AG20443 (cell line): ENCODE results near the gene GALNT2.

ENCODE experiments used
- DNase-seq: peaks from one replicate; pipeline ENCODE4 v3.0.0; 2012; ENCODE audit warnings: low spot score, mixed read lengths

Gene GALNT2

GRCh38 chr1:230146709-230147108 is 79.7 kb downstream of the GALNT2 start:
- DNase-seq: no peak

DNA sequence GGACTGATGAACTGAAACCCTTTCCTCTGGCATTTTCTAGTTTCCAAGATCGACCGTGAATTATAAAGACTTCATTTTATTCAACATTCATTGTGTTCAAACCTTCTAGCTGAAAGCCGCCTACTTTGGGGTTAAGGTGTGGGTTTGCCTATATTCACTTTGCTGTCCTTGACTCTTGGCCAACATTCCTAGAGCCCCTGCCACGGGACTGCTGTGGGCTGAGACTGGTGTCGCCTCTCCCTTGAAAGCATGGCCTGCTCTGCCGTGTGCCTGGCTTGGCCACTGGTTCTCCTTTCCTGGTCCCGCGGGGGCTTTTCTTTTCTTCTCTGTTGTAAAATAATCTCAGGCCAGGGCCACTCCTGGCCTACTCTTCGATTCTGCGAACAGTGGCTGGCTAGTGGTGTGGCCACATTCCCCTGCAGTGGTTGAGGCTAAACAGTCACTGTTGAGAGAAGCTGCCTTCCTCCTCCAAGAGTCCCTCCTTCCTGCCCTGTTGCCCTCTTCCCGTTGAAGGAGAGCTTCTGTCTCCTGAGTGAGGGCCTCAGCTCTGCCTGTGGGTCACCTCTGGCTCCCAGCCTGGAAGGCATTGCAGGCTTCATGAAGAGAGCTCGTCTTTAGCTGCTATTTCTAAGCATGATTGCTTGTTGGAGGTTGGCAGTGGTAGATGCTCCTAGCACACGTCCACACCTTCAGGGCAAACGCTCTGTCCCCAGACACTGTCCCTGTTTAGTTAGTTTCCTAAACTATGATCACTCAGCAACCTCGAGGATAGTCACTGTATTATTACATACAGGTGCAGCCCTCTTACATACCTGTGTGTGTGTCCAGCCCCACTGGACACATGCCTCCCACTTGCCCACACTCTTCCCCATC is 80.5 kb downstream of the GALNT2 start:
- DNase-seq: no peak

- no peak for DNase-seq
These were observed 81.2 kb downstream of the GALNT2 start for GRCh38 chr1:230148126-230148652.

DNA sequence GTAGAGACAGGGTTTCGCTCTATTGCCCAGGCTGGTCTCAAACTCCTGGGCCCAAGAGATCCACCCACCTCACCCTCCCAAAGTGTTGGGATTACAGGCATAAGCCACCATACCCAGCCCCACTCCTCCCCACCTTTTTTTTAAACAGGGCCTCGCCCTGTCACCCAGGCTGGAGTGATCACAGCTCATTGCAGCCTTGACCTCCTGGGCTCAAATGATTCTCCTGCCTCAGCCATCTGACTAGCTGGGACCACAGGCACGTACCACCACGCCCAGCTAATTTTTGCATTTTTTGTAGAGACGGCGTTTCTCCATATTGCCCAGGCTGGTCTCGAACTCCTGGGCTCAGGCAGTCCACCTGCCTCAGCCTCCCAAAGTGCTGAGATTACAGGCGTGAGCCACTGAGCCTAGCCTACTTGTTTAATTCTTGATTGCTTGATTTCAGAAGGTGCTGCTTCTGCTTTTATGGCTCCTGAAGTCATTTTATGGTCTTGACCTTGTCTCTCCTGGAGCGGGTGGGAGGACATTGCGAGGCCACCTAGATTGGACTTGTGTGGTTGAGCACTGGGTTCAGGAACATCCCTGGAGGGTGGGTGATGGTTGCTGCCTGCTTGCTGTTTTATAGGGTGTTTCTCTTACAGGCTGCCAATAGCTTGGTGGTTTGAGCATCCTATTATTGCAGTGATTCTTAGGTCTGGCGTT is 81.9 kb downstream of the GALNT2 start:
- DNase-seq: no peak

GRCh38 chr1:230149751-230150584 is 82.9 kb downstream of the GALNT2 start:
- DNase-seq: no peak

- DNase-seq: no peak
These were observed 83.6 kb downstream of the GALNT2 start for GRCh38 chr1:230150615-230151014.

DNA sequence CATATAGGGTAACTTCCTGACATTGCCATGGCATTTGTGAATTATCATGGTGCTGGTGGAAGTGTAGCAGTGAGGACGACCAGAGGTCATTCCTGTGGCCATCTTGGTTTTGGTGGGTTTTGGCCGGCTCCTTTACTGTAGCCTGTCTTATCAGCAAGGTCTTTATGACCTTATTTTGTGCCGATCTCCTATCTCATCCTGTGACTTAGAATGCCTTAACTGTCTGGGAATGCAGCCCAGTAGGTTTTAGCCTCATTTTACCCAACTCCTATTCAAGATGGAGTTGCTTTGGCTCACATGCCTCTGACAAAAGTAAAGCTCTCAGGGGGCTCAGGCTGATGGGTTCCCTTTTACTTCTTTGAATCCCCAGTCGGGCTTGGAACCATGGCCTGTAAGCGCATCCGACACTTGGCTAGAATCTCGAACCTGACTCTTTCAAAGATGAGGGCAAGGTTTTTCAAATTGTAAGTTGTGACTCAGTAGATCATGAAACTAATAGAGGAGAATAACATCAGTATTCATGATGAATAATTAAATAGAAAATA is 85.0 kb downstream of the GALNT2 start:
- no peak for DNase-seq

- DNase-seq: no peak
These were observed 86.0 kb downstream of the GALNT2 start for GRCh38 chr1:230152999-230153398.

DNA sequence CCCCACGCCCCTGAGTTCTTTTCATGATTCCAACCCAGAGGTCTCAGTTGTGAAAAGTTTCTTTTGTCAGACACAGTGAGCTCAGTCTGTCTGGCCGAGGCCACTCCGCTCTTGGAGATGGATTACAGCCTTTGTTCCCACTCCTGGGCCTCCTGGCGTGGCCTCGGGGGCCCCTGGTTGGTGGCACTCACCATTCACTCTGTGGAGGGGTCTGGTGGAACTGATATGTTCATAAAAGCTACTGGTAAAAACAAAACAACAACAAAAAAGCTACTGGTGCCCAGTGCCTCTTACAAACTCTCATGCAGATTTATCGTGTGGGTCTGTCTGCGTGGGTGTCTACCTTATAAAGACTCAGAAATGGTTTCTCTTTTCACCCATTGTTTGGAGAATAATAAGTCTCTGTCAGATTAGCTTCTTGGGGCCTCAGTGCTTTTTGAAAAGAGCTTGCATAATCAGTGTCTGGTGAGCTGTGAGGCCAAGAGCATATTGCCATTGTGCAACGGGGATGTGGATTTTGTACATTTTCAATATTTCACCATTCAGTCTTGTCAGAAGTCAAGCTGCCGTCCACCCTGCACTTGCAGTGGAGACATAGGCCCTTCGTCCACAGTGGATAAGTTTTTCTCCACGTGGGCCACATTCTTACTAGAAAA is 86.7 kb downstream of the GALNT2 start:
- peak; percentile 31 for DNase-seq

DNA sequence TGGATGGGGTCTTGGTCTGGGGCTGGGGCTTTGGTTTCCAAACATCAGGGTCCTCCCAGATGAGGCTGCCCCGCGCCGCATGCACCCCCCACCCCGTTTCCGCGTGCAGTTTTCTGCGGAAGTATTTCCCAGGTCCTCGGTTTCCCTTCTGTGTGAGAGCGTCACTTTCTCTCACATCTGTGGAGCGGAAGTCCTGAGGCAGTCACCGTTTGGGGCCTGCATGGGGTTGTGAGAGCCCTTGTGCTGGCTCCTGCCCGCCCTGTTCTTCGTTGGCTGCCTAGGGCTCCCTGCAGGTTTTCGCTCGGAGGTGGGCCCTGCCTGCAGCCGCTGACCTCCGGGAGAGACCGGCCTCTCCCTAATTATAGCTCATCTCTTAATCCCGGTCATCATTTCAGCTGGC is 88.0 kb downstream of the GALNT2 start:
- no peak for DNase-seq

DNA sequence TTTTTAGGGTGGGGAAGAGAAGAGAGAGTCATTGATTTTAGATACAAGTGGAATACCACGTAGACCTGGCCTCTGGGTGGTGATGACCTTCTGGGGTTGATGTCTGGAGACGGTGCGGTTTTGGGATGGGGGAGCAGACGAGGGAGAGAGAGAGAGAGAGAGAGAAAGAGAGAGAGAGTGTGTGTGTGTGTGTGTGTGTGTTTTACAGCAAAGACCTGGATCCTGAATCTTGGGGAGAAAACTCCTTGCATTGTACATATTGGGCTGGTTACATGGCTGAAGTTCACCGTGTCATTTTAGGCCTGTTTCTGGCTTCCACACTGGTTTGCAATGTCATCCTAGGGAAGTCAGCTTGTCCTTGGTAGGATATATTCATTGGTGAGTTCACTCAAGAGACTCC is 89.0 kb downstream of the GALNT2 start:
- no peak for DNase-seq

DNA sequence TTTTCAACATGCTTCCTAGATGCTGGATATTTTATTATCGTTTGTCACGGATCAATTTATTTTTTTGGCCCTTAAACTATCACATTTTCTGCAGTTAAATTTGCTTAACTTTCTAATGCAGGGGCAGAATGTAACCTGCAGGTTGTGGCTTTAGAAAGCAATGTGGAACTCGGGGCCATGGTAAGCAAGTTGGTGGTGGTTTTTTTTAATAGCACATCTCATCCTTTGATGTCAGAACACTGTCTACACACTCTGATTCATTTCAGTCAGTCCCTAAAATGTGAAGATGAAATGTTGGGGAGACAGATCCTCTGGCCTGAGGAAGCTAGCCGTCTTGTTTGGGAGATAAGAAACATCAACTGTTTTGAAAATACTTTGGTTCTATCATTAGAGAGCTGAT is 89.5 kb downstream of the GALNT2 start:
- DNase-seq: no peak

DNA sequence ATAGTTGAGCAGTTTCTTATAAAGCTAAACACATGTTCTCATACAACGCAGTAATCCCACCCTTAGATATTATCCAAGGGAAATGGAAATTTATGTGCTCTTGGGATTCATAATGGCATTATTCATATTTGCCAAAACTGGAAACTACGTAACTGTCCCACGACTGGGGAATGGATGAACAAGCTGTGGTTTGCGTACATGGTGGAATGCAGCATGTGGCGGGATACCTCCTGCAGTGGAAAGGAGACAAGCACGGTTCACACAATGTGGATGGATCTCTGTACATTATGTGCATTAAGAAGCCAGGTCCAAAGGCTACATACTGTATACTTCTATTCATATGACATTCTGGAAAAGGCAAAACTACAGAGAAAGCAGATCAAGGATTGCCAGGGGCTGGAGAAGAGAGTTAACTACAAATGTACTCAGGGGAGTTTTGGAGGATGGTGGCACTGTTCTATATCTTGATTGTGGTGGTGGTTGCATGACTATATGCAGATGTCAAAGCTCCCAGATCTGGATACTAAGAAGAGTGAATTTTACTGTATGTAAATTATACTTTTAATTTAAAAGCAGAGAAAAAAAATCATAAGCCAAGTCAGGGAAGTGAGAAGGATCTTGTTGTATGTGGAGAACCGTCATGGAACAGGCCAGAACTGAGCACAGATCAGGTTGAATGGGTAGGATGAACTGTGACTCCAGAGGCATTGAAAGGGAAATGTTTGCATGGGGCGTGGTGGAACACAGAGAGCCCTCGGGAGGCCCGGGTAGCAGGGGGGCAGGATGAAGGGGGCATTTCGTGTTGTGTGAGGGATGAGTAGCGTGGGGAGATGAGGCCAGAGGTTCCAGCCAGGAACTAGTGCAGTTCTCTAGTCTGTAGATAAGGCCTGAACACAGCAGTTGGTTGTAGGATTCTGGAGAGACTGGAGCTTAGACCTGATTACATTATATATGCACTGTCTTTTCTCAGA is 90.7 kb downstream of the GALNT2 start:
- no peak for DNase-seq

GRCh38 chr1:230158415-230159291 is 91.6 kb downstream of the GALNT2 start:
- no peak for DNase-seq

DNA sequence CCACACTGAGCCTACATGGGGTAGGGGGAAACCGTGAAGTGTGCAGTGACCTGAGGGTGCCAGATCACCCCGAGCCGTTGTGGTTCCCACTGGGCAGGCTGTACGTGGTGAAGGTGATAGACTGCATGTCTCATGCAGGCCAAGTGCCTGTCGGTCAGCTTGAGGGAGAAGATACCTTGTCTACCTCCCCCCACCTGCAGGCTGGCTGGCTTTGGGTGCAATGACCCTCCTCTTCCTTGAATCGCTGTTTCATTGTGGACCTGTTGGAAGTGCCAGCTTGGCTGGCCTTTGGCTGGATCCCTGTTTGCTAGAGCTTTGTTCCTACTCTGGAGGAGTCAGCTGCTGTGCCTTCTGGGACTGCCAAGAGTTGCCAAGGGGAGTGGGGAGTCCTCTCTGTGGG is 92.5 kb downstream of the GALNT2 start:
- DNase-seq: no peak

- no peak for DNase-seq
These were observed 94.1 kb downstream of the GALNT2 start for GRCh38 chr1:230160957-230161771.

GRCh38 chr1:230163205-230163604 is 96.2 kb downstream of the GALNT2 start:
- DNase-seq: peak; percentile 96

DNA sequence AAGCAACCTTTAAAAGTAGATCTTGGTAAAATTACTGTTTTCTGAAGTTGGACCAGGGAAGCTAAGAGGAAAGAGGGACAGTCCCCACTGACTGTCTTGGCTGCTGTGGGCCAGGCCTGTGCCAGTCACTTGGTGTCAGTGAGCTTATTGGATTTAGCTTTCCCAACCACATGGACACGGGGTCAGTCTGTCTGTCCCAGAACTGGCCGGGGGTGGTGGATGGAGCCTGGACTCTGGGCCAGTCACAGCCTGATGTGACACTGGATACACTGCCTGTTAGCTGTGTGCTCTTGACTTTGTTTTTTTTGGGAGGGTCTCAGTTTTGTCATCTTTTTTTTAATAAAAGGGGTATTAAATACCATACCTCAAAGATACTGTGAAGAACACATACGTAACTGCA is 96.7 kb downstream of the GALNT2 start:
- DNase-seq: no peak
